Gastrocnemius medialis (tissue), 4 donors: ENCODE data around the gene CLEC11A.

Source experiments
- POLR2A ChIP-seq, 2 donors: fragments of 450-650 bp; IDR thresholded peaks; one replicate each; pipeline ENCODE4 v1.6.1; 2017; ENCODE audit warnings: antibody characterized with exemption in 2 of 2, mild to moderate bottlenecking in 2 of 2, moderate library complexity in 2 of 2
- TF ChIP-seq, protein P1 (sequence below), 5 experiments: fragments of 450-650 bp in 3 of 5; fragments of 200-600 bp in 2 of 5; sonication (generic) in 2 of 5; IDR thresholded peaks in 4 of 5; conservative IDR thresholded peaks in 1 of 5; 1 replicate in 4 of 5; 2 replicates in 1 of 5; pipeline ENCODE4 v1.5.1; 2016 to 2019; ENCODE audit warnings: antibody characterized with exemption in 5 of 5, mild to moderate bottlenecking in 3 of 5, moderate library complexity in 3 of 5

DNA sequence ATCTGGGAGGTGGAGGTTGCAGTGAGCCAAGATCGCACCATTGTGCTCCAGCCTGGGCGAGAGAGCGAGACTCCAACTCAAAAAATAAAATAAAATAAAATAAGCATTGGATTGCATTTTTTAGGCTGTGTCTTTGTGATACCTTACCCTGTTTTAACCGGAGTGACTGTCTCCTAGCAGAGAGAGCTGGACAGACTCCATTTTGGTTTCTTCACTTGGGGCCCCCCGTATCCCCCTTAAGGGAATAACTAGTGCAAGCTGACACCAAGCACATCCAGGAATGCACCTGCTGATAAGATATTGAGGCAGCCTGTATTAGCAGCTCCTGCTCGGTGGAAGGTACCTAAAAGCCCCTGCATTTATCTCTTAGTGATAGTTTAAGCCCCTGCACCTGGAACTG is 26.3 kb downstream of the CLEC11A start:
- no peak for TF ChIP-seq POLR2A (IDR thresholded peaks at IDR 0.05)
- TF ChIP-seq, protein P1, sequence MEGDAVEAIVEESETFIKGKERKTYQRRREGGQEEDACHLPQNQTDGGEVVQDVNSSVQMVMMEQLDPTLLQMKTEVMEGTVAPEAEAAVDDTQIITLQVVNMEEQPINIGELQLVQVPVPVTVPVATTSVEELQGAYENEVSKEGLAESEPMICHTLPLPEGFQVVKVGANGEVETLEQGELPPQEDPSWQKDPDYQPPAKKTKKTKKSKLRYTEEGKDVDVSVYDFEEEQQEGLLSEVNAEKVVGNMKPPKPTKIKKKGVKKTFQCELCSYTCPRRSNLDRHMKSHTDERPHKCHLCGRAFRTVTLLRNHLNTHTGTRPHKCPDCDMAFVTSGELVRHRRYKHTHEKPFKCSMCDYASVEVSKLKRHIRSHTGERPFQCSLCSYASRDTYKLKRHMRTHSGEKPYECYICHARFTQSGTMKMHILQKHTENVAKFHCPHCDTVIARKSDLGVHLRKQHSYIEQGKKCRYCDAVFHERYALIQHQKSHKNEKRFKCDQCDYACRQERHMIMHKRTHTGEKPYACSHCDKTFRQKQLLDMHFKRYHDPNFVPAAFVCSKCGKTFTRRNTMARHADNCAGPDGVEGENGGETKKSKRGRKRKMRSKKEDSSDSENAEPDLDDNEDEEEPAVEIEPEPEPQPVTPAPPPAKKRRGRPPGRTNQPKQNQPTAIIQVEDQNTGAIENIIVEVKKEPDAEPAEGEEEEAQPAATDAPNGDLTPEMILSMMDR (IDR thresholded peaks at IDR 0.05 in 4 of 5, conservative IDR thresholded peaks at IDR 0.05 in 1 of 5) = no peak
